HepG2 (cell line): Measurements from ENCODE around the gene ANKRD49. TPM values are rescaled to one million over a fixed set of nuclear protein-coding genes. Genes with fewer than 3 reads are reported as not detected.
A peak's percentile ranks its signal among the peaks of the same experiment; 100 is the strongest.

Source experiments
- ATAC-seq: fragments of 200-7000 bp; cut with Tn5 transposase; 3 replicates; pipeline ENCODE4 v1.9.1; 2020; ENCODE audit warnings: mild to moderate bottlenecking, moderate library complexity
- Bru-seq: library from RNA; stranded (reverse); fragments of 400-500 nt; gene quantifications from one replicate; lab custom pipeline; 2021; lab: Mats Ljungman, UMichigan
- BruChase-seq, 2 experiments: library from RNA; stranded (reverse); fragments of 400-500 nt; gene quantifications; one replicate each; lab custom pipeline; 2021; lab: Mats Ljungman, UMichigan
- BruUV-seq: library from RNA; stranded (reverse); fragments of 400-500 nt; replicated peaks from 2 replicates; lab custom pipeline; 2021; lab: Mats Ljungman, UMichigan
- CTCF ChIA-PET: fragments of 300-600 bp; formaldehyde crosslinking; extraction: SDS; loops from one replicate; lab custom pipeline; 2021; ENCODE audit warnings: low total read pairs, inconsistent platforms, low intra/inter-chr PET ratio; lab: Yijun Ruan, JAX
- POLR2A ChIA-PET: fragments of 350-600 bp; sonication (Branson Sonifier 250); formaldehyde crosslinking; loops from one replicate; lab custom pipeline; 2020; ENCODE audit warnings: antibody characterized with exemption, inconsistent platforms; lab: Yijun Ruan, JAX
- DNase-seq: peaks from one replicate; pipeline ENCODE4 v3.0.0-alpha.2; 2015; ENCODE audit warnings: low spot score
- FAIRE-seq: peaks from 3 replicates; lab custom pipeline; 2011; peaks lifted over from hg19 to GRCh38; lab: Jason Lieb, UNC
- H2AFZ ChIP-seq: one replicate; pipeline ENCODE4 v1.6.1; 2011; ENCODE audit warnings: low read length, inconsistent platforms
- H3K27ac ChIP-seq: fragments of 300-600 bp; 3 replicates; pipeline ENCODE4 v1.8.0; 2011; ENCODE audit warnings: mixed run types, mild to moderate bottlenecking, mixed read lengths, low read length, inconsistent platforms; ENCODE audit not compliant: insufficient read depth; ENCODE audit errors: extremely low read length
- H3K27me3 ChIP-seq, 2 experiments: fragments of 200-600 bp in 1 of 2; 2 replicates in 1 of 2; 3 replicates in 1 of 2; pipeline versions ENCODE4 v1.6.0 to v1.8.0; 2011; ENCODE audit warnings: low read length in 2 of 2, mild to moderate bottlenecking in 2 of 2, moderate library complexity in 2 of 2, inconsistent platforms in 1 of 2; ENCODE audit not compliant: insufficient read depth in 2 of 2, control insufficient read depth in 1 of 2
- H3K36me3 ChIP-seq, 2 experiments: fragments of 200-600 bp in 1 of 2; replicated peaks in 1 of 2; 2 replicates in 1 of 2; 3 replicates in 1 of 2; pipeline versions ENCODE4 v1.5.1 to v1.8.0; 2011; ENCODE audit warnings: low read length in 2 of 2, inconsistent platforms in 1 of 2; ENCODE audit not compliant: insufficient read depth in 2 of 2, control insufficient read depth in 1 of 2
- H3K4me1 ChIP-seq: 2 replicates; pipeline ENCODE4 v1.5.1; 2012; ENCODE audit warnings: low read length, inconsistent platforms; ENCODE audit not compliant: insufficient read depth
- H3K4me2 ChIP-seq: 2 replicates; pipeline ENCODE4 v1.6.0; 2011; ENCODE audit warnings: low read depth, low read length, inconsistent platforms
- H3K4me3 ChIP-seq, 3 experiments: fragments of 200-600 bp in 1 of 3; sonication (generic), shearing (Covaris generic) in 1 of 3; replicated peaks in 1 of 3; 2 replicates each; pipeline ENCODE4 v1.5.1; 2011 to 2016; ENCODE audit warnings: low read length in 3 of 3, inconsistent platforms in 2 of 3, low read depth in 2 of 3, mild to moderate bottlenecking in 2 of 3, control low read depth in 1 of 3, mixed read lengths in 1 of 3; ENCODE audit not compliant: insufficient read depth in 1 of 3
- H3K79me2 ChIP-seq: one replicate; pipeline ENCODE4 v1.6.1; 2011; ENCODE audit warnings: low read length, inconsistent platforms; ENCODE audit not compliant: insufficient read depth
- H3K9ac ChIP-seq: 2 replicates; pipeline ENCODE4 v1.6.0; 2011; ENCODE audit warnings: mild to moderate bottlenecking, low read depth, low read length, inconsistent platforms; ENCODE audit not compliant: insufficient read depth
- H3K9me3 ChIP-seq: 2 replicates; pipeline ENCODE4 v1.5.1; 2012; ENCODE audit warnings: mild to moderate bottlenecking, low read length
- H4K20me1 ChIP-seq: 2 replicates; pipeline ENCODE4 v1.6.0; 2011; ENCODE audit warnings: inconsistent platforms, mild to moderate bottlenecking, low read length, moderate library complexity; ENCODE audit not compliant: insufficient read depth
- ELF3 ChIP-seq: IDR thresholded peaks from 2 replicates; pipeline ENCODE4 v1.6.1; 2016; ENCODE audit warnings: missing genetic modification reagents, missing compliant biosample characterization
- ETV6 ChIP-seq: sonication (generic); formaldehyde crosslinking; conservative IDR thresholded peaks from 2 replicates; pipeline ENCODE4 v1.4.0; 2020; ENCODE audit warnings: missing genetic modification reagents
- MIXL1 ChIP-seq: IDR thresholded peaks from 2 replicates; pipeline ENCODE4 v1.6.1; 2016
- NBN ChIP-seq: fragments of 450-650 bp; conservative IDR thresholded peaks from 2 replicates; pipeline ENCODE4 v1.6.1; 2017
- NFE2 ChIP-seq: sonication (generic); formaldehyde crosslinking; IDR thresholded peaks from 2 replicates; pipeline ENCODE4 v1.4.0; 2020; ENCODE audit warnings: missing genetic modification reagents
- RFXANK ChIP-seq: IDR thresholded peaks from 2 replicates; pipeline ENCODE4 v1.6.1; 2016
- SRSF4 ChIP-seq: fragments of 200-400 bp; formaldehyde crosslinking; IDR thresholded peaks from one replicate; pipeline ENCODE4 v1.6.1; 2018; ENCODE audit warnings: mild to moderate bottlenecking, low read depth, low read length, moderate library complexity; ENCODE audit not compliant: poor library complexity, severe bottlenecking
- SYNCRIP ChIP-seq: fragments of 200-400 bp; formaldehyde crosslinking; IDR thresholded peaks from 2 replicates; pipeline ENCODE4 v1.6.1; 2018; ENCODE audit warnings: mild to moderate bottlenecking, low read depth, low read length; ENCODE audit not compliant: insufficient read depth
- ZFY ChIP-seq: sonication (generic); formaldehyde crosslinking; IDR thresholded peaks from 2 replicates; pipeline ENCODE4 v1.4.0; 2020; ENCODE audit warnings: missing genetic modification reagents
- ZNF430 ChIP-seq: sonication (generic); formaldehyde crosslinking; IDR thresholded peaks from 2 replicates; pipeline ENCODE4 v1.9.0; 2021; ENCODE audit warnings: mild to moderate bottlenecking, missing genetic modification reagents
- ZNF775 ChIP-seq: sonication (generic); formaldehyde crosslinking; IDR thresholded peaks from 2 replicates; pipeline ENCODE4 v1.4.0; 2020; ENCODE audit warnings: missing genetic modification reagents, mild to moderate bottlenecking, moderate library complexity, borderline replicate concordance
- whole genome bisulfite sequencing: methylation state at CpG from one replicate; pipeline ENCODE4 v1.1.6; 2017; ENCODE audit warnings: low lambda C conversion rate; 5-methylcytosine and 5-hydroxymethylcytosine counted together
- in situ Hi-C: cut with HindIII; loops from 2 replicates; pipeline ENCODE4 v1.10.0; 2017; ENCODE audit warnings: low pct_unique_long_range_greater_than_20kb; ENCODE audit not compliant: extremely low pct_ligation_motif_present
- intact Hi-C: fragments of 100-400 bp; cut with micrococcal nuclease; formaldehyde crosslinking; loops from one replicate; pipeline ENCODE4 v1.10.0; 2022; ENCODE audit not compliant: unreplicated experiment
- long read RNA-seq, 2 experiments: library from RNA in 1 of 2; library from polyadenylated mRNA in 1 of 2; stranded (forward) in 1 of 2; unstranded in 1 of 2; transcript quantifications; one replicate each; pipeline ENCODE4 v2.0.0, GENCODE V29; 2019 to 2022
- polyA minus RNA-seq, 3 experiments: library from RNA; depleted of rRNA, polyadenylated mRNA; stranded (reverse); fragments of >200 nt; gene quantifications; 2 replicates each; pipeline ENCODE4 v1.2.3, GENCODE V29; 2011; ENCODE audit warnings: low replicate concordance in 1 of 3
- polyA plus RNA-seq, 8 experiments: library from polyadenylated mRNA; depleted of rRNA in 3 of 8; stranded (reverse) in 7 of 8; unstranded in 1 of 8; fragments of >200 nt; fragmentation: Illumina TruSeq in 4 of 8; extraction: Trizol in 4 of 8; gene quantifications; 2 replicates each; pipeline versions ENCODE4 v1.2.1 to v1.2.3, GENCODE V29; 2011 to 2016; ENCODE audit warnings: low read depth in 4 of 8, missing spikeins in 1 of 8, mixed read lengths in 1 of 8; ENCODE audit not compliant: insufficient read depth in 1 of 8
- total RNA-seq, 5 experiments: library from RNA; depleted of rRNA; stranded (reverse); fragments of >200 nt; fragmentation: Illumina TruSeq; extraction: Trizol; gene quantifications; 2 replicates each; pipeline ENCODE4 v1.2.3, GENCODE V29; 2016; ENCODE audit warnings: low read depth in 1 of 5
- TF ChIP-seq, protein P1 (sequence below): sonication (generic); formaldehyde crosslinking; IDR thresholded peaks from 2 replicates; pipeline ENCODE4 v1.4.0; 2020; ENCODE audit warnings: missing genetic modification reagents, borderline replicate concordance
- TF ChIP-seq, protein P2 (sequence below): sonication (generic); formaldehyde crosslinking; IDR thresholded peaks from 2 replicates; pipeline ENCODE4 v1.8.1; 2023; ENCODE audit warnings: mild to moderate bottlenecking, inconsistent platforms, moderate library complexity, missing genetic modification reagents, borderline replicate concordance

Gene ANKRD49, protein sequence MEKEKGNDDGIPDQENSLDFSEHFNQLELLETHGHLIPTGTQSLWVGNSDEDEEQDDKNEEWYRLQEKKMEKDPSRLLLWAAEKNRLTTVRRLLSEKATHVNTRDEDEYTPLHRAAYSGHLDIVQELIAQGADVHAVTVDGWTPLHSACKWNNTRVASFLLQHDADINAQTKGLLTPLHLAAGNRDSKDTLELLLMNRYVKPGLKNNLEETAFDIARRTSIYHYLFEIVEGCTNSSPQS
- total RNA-seq (2016; rRNA removed; fragmentation: Illumina TruSeq; extraction: Trizol) (14.2 and 18.0 TPM in 2 replicates), polyA plus RNA-seq (2011; rRNA removed) (11.5 and 14.3 TPM in 2 replicates), polyA minus RNA-seq (2011; rRNA and poly(A)+ RNA removed; ENCODE audit: low replicate concordance) (2.4 and 8.1 TPM in 2 replicates), Bru-seq, nascent RNA (percentile 84 among the genes with signal in this experiment), BruChase-seq, experiment 1, labeled RNA remaining after a 6-hour chase (percentile 78 among the genes with signal in this experiment), BruChase-seq, experiment 2, labeled RNA remaining after a 2-hour chase (percentile 89 among the genes with signal in this experiment)
- total RNA-seq (2016; cell fraction: cytosol; rRNA removed; fragmentation: Illumina TruSeq; extraction: Trizol; ENCODE audit: low read depth) = 3.4 and 3.6 TPM in 2 replicates
- 15.5 and 18.5 TPM in 2 replicates for total RNA-seq (2016; cell fraction: insoluble cytoplasmic fraction; rRNA removed; fragmentation: Illumina TruSeq; extraction: Trizol)
- total RNA-seq (2016; cell fraction: membrane; rRNA removed; fragmentation: Illumina TruSeq; extraction: Trizol) = 9.1 and 11.7 TPM in 2 replicates
- 16.7 and 17.1 TPM in 2 replicates for total RNA-seq (2016; cell fraction: nucleus; rRNA removed; fragmentation: Illumina TruSeq; extraction: Trizol)
- 4.2 and 6.0 TPM in 2 replicates for polyA plus RNA-seq (2011; cell fraction: cytosol; rRNA removed)
- 10.0 and 12.8 TPM in 2 replicates for polyA plus RNA-seq (2011; cell fraction: nucleus; rRNA removed)
- polyA plus RNA-seq (2012) = 9.4 and 9.7 TPM in 2 replicates
- 2.3 and 3.1 TPM in 2 replicates for polyA plus RNA-seq (2016; cell fraction: cytosol; fragmentation: Illumina TruSeq; extraction: Trizol; ENCODE audit: low read depth)
- 16.5 and 19.5 TPM in 2 replicates for polyA plus RNA-seq (2016; cell fraction: insoluble cytoplasmic fraction; fragmentation: Illumina TruSeq; extraction: Trizol; ENCODE audit: low read depth)
- polyA plus RNA-seq (2016; cell fraction: membrane; fragmentation: Illumina TruSeq; extraction: Trizol; ENCODE audit: low read depth) = 5.7 and 5.8 TPM in 2 replicates
- polyA plus RNA-seq (2016; cell fraction: nucleus; fragmentation: Illumina TruSeq; extraction: Trizol; ENCODE audit: insufficient read depth, low read depth) = 23.0 and 26.3 TPM in 2 replicates
- 3.6 and 4.7 TPM in 2 replicates for polyA minus RNA-seq (2011; cell fraction: cytosol; rRNA and poly(A)+ RNA removed)
- 13.1 and 15.5 TPM in 2 replicates for polyA minus RNA-seq (2011; cell fraction: nucleus; rRNA and poly(A)+ RNA removed)
- long read RNA-seq, experiment 1, partial matches to known transcripts = 1 of 9 reads
- long read RNA-seq, experiment 1, other reads (novel, unspliced or antisense) = 1 of 9 reads
- long read RNA-seq, experiment 2, partial matches to known transcripts = 0 of 14 reads
- long read RNA-seq, experiment 2, other reads (novel, unspliced or antisense) = 11 of 14 reads

DNA sequence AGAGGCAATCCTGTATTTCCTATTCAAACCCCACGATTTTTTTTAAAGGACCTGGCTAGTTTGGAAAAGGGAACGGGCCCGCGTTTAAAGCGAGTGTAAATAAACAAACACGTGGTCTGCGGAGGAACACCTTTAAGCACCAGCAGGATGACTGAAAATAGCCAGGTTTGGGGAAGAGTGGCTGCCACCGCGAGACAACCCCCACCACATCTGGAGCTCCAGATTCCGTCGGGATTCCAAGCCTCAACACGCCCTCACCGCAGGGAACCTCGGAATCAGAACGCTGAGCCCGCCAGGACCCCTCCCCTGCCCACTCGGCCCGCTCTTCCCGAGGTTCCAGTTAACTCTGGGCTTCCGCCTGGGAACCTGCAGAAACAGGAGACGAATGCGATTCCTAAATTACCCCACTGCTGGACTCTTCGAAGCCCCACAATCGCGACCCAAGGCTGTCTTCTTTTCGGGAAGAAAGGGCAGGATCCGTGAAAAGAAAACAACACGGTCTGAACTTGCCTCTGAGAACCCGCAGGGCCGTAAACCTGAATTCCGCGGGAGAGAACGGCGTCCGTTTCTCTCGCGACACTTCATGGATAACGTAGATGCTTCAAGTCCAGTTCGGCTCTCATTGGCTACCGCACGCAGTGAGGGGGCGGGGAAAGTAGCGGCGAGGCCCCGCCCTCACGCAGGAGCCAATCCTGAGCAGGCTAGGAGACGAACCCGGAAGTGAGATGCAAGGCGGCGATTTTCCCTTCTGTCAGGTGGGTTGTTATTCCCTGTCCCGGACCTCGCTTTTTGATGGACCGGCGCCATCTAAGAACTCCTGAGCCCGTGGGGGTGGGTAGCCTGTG is at the start of gene ANKRD49, which contains the start of gene MRE11:
ANKRD49 (plus strand) TSS at position 704 of the 845 bp plus-strand sequence. CDS start 2,710 bp downstream, outside the sequence.
MRE11 (minus strand) TSS at position 564 of the 845 bp plus-strand sequence. CDS start 1,043 bp downstream, outside the sequence.
- Histone ChIP-seq H3K79me2 (peaks cover 32% of the 10 kb centered on the region), H3K9ac (peak within 1 kb of the TSS; percentile 86), H4K20me1 (no peaks in the 10 kb centered on the region), H3K27ac (peak within 1 kb of the TSS; percentile 89), H3K4me3 (peak within 1 kb of the TSS; percentile 80 to 90 (median 86)), H3K27me3 (no peaks in the 10 kb centered on the region; a peak in 1 of 5 replicates), H3K36me3 (peaks cover 4 to 22% of the 10 kb centered on the region in 2 experiments; a peak in 3 of 5 replicates), H2AFZ (peak within 1 kb of the TSS; percentile 77), H3K4me1 (peaks cover 29% of the 10 kb centered on the region), H3K4me2 (peak within 1 kb of the TSS; percentile 84), H3K9me3 (no peaks in the 10 kb centered on the region)
- POLR2A ChIA-PET = interaction anchor here (1.0 to 1.3 kb wide), 4 partner anchors 19 to 752 kb away, joined by 3 to 5 read pairs (median 4); partner anchors contain the start of genes C11orf54, C11orf97, PANX1 and TAF1D
- FAIRE-seq = peak; percentile 86
- peak; percentile 97 for DNase-seq
- CTCF ChIA-PET = no interaction called here
- TSS peak; percentile 75 for BruUV-seq
- intact Hi-C loops (loop anchor here (5.0 kb wide), 2 partner anchors 366 to 571 kb away; partner anchors contain the start of gene PANX1), in situ Hi-C loops (no loop called here)
- peak; percentile 99 for ATAC-seq
- WGBS = 2% methylated on average over 40 of the region's 55 CpGs
- TF ChIP-seq, protein P1, sequence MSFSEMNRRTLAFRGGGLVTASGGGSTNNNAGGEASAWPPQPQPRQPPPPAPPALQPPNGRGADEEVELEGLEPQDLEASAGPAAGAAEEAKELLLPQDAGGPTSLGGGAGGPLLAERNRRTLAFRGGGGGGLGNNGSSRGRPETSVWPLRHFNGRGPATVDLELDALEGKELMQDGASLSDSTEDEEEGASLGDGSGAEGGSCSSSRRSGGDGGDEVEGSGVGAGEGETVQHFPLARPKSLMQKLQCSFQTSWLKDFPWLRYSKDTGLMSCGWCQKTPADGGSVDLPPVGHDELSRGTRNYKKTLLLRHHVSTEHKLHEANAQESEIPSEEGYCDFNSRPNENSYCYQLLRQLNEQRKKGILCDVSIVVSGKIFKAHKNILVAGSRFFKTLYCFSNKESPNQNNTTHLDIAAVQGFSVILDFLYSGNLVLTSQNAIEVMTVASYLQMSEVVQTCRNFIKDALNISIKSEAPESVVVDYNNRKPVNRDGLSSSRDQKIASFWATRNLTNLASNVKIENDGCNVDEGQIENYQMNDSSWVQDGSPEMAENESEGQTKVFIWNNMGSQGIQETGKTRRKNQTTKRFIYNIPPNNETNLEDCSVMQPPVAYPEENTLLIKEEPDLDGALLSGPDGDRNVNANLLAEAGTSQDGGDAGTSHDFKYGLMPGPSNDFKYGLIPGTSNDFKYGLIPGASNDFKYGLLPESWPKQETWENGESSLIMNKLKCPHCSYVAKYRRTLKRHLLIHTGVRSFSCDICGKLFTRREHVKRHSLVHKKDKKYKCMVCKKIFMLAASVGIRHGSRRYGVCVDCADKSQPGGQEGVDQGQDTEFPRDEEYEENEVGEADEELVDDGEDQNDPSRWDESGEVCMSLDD (CRISPR knock-in tag) = no peak
- TF ChIP-seq, protein P2, sequence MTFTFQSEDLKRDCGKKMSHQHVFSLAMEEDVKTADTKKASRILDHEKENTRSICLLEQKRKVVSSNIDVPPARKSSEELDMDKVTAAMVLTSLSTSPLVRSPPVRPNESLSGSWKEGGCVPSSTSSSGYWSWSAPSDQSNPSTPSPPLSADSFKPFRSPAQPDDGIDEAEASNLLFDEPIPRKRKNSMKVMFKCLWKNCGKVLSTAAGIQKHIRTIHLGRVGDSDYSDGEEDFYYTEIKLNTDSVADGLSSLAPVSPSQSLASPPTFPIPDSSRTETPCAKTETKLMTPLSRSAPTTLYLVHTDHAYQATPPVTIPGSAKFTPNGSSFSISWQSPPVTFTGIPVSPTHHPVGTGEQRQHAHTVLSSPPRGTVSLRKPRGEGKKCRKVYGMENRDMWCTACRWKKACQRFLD (CRISPR knock-in tag) = no peak
- TF ChIP-seq ZFY (CRISPR knock-in tag) (peak; percentile 94), NFE2 (CRISPR knock-in tag) (no peak), SRSF4 (no peak), ELF3 (CRISPR knock-in tag) (peak; percentile 57; the same call in 1 of the 2 replicates), MIXL1 (no peak; the same call in none of the 2 replicates), ZNF775 (CRISPR knock-in tag) (no peak), ETV6 (CRISPR knock-in tag) (no peak), ZNF430 (CRISPR knock-in tag) (0 out of 2 replicates have a peak, but pooled peaks have one; percentile 51), SYNCRIP (no peak), NBN (no peak), RFXANK (CRISPR knock-in tag) (no peak)
